Kidney (tissue), 14 donors: Measurements from ENCODE around the gene RIMBP2. TPM values are rescaled to one million over a fixed set of nuclear protein-coding genes. Genes with fewer than 3 reads are reported as not detected.
A peak's percentile ranks its signal among the peaks of the same experiment; 100 is the strongest.

Source experiments
- DNase-seq, 5 donors: peaks; one replicate each; pipeline ENCODE4 v3.0.0-alpha.2; 2013 to 2020
- FAIRE-seq: peaks from 2 replicates; lab custom pipeline; 2012; peaks lifted over from hg19 to GRCh38; lab: Jason Lieb, UNC
- H3K27ac ChIP-seq, 2 donors: one replicate each; pipeline ENCODE4 v1.7.0; 2013; ENCODE audit warnings: low read depth in 2 of 2, low read length in 2 of 2, inconsistent platforms in 1 of 2
- H3K27me3 ChIP-seq: one replicate; pipeline ENCODE4 v1.7.1; 2013; ENCODE audit warnings: low read length, inconsistent platforms; ENCODE audit not compliant: control insufficient read depth, insufficient read depth
- H3K36me3 ChIP-seq, 3 donors: one replicate each; pipeline versions ENCODE4 v1.7.0 to v1.7.1; 2013; ENCODE audit warnings: low read length in 3 of 3, control low read depth in 1 of 3, inconsistent platforms in 1 of 3; ENCODE audit not compliant: insufficient read depth in 3 of 3, control insufficient read depth in 2 of 3
- H3K4me1 ChIP-seq, 3 donors: one replicate each; pipeline versions ENCODE4 v1.7.0 to v1.7.1; 2013; ENCODE audit warnings: low read length in 3 of 3, inconsistent platforms in 1 of 3, low read depth in 1 of 3; ENCODE audit not compliant: control insufficient read depth in 2 of 3, insufficient read depth in 2 of 3
- H3K4me3 ChIP-seq, 3 donors: one replicate each; pipeline versions ENCODE4 v1.7.0 to v1.8.1; 2013; ENCODE audit warnings: low read length in 3 of 3, control low read depth in 1 of 3, inconsistent platforms in 1 of 3
- H3K9ac ChIP-seq, 3 donors: one replicate each; pipeline versions ENCODE4 v1.7.0 to v1.7.1; 2013; ENCODE audit warnings: low read length in 3 of 3, control low read depth in 1 of 3, inconsistent platforms in 1 of 3
- H3K9me3 ChIP-seq, 3 donors: one replicate each; pipeline versions ENCODE4 v1.7.0 to v1.7.1; 2013; ENCODE audit warnings: low read length in 3 of 3, control low read depth in 1 of 3, inconsistent platforms in 1 of 3; ENCODE audit not compliant: control insufficient read depth in 2 of 3, insufficient read depth in 1 of 3
- CTCF ChIP-seq: IDR thresholded peaks from 3 replicates; pipeline ENCODE4 v1.5.1; 2012; ENCODE audit warnings: mild to moderate bottlenecking, moderate library complexity, borderline replicate concordance; ENCODE audit not compliant: insufficient read depth; ENCODE audit errors: extremely low read depth
- intact Hi-C: fragments of 100-400 bp; cut with DNase I; formaldehyde crosslinking; loops from one replicate; pipeline ENCODE4 v1.11.1; 2022
- polyA plus RNA-seq: library from polyadenylated mRNA; stranded (reverse); fragments of 350-450 nt; fragmentation: Illumina TruSeq; extraction: RNeasy Lipid Tissue Mini Kit (QIAGEN cat#74804); gene quantifications from one replicate; pipeline ENCODE4 v1.2.3, GENCODE V29; 2014; ENCODE audit warnings: low read depth, low replicate concordance; ENCODE audit not compliant: insufficient read depth
- total RNA-seq: library from RNA; stranded (reverse); fragmentation: NEBNext Ultra II Directional; extraction: Animal tissue kit (Norgen Biotek cat#: 25700); gene quantifications from one replicate; pipeline ENCODE4 v1.2.1, GENCODE V29; 2021
- donor health status: control.
- donor health status: control.
- donor health status: control.
- donor health status: control.
- donor health status: control.
- donor health status: DM: yes; HTN: yes; CAD: no.
- donor health status: Normal renal cell carcinoma (clear cell type).

The RIMBP2 gene
- total and polyA plus RNA-seq, 2 donors from 2014 or later: 2.8 to 51.7 TPM

- no peak for TF ChIP-seq CTCF
- Histone ChIP-seq H3K27me3 (no peaks in the 10 kb centered on the region), H3K36me3 (no peaks in the 10 kb centered on the region), H3K4me1 (no peaks in the 10 kb centered on the region), H3K4me3 (no peak overlapping the region), H3K9me3 (no peaks in the 10 kb centered on the region), H3K27ac (no peak overlapping the region), H3K9ac (no peak overlapping the region)
- intact Hi-C loops: no loop called here
- no peak for FAIRE-seq
- no peak for DNase-seq
Measured at GRCh38 chr12:130423991-130424857, 291.9 kb downstream of the RIMBP2 start.

DNA sequence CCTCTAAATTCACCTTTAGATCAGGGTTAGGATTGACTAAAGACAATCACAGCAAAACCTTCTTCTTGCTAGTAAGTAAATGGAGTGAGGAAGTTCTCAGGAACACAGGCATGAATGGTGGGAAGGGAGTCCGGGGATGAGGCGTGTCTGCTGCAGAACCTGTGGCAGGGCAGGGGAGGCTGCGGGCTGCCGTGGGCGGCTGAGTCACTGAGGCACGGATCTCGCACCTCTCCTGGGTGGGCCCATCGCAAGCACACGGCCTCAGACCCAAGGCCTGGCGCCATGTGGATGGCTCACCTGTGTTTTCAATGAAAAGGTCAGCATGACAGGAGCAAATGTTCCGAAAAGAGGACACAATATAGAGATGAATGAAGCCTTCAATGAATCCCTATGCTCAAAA lies 293.0 kb downstream of the RIMBP2 start:
- Histone ChIP-seq H3K4me1 (no peaks in the 10 kb centered on the region), H3K27ac (no peak overlapping the region), H3K9me3 (no peaks in the 10 kb centered on the region), H3K4me3 (no peak overlapping the region), H3K27me3 (no peaks in the 10 kb centered on the region), H3K36me3 (no peaks in the 10 kb centered on the region), H3K9ac (no peak overlapping the region)
- DNase-seq: no peak
- intact Hi-C loops: no loop called here
- no peak for TF ChIP-seq CTCF
- FAIRE-seq: no peak

DNA sequence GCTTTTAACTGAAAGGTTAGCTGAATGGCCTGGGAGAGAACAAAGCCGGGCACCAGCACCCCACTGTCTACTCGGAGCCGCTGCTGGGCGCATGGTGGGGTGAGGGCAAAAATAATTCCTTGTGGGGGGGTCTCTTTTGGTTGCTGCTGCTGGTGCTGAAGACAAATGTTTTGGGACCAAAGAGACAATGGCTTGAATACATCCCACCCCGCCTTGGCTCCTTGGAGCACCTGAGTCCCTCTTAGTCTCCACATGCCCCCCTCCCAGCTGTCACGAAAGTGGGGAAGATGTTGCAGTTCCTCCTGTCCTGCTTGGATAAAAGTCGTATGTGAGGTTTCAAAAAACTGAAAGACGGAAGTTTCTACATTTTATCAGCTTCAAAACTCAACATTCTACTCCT lies 293.4 kb downstream of the RIMBP2 start:
- Histone ChIP-seq H3K9ac (no peak overlapping the region), H3K4me1 (no peaks in the 10 kb centered on the region), H3K36me3 (no peaks in the 10 kb centered on the region), H3K27me3 (no peaks in the 10 kb centered on the region), H3K4me3 (no peak overlapping the region), H3K27ac (no peak overlapping the region), H3K9me3 (no peaks in the 10 kb centered on the region)
- intact Hi-C loops: no loop called here
- FAIRE-seq (no peak), DNase-seq (peak in 1 of 5 donors; percentile 0)
- no peak for TF ChIP-seq CTCF
